Measurements from ENCODE around the gene DDX39B. TPM values are rescaled to one million over a fixed set of nuclear protein-coding genes. Genes with fewer than 3 reads are reported as not detected.

DDX39B gene
- total RNA-seq, 2 donors from 2014 or later, result 213 to 422 TPM

DNA sequence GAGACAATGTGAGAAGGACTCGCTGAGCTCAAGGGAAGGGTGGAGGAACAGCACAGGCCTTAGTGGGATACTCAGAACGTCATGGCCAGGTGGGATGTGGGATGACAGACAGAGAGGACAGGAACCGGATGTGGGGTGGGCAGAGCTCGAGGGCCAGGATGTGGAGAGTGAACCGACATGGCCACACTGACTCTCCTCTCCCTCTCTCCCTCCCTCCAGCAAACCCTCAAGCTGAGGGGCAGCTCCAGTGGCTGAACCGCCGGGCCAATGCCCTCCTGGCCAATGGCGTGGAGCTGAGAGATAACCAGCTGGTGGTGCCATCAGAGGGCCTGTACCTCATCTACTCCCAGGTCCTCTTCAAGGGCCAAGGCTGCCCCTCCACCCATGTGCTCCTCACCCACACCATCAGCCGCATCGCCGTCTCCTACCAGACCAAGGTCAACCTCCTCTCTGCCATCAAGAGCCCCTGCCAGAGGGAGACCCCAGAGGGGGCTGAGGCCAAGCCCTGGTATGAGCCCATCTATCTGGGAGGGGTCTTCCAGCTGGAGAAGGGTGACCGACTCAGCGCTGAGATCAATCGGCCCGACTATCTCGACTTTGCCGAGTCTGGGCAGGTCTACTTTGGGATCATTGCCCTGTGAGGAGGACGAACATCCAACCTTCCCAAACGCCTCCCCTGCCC is 35.2 kb upstream of the DDX39B start:
- Histone ChIP-seq H3K4me3 (peak overlapping the region; percentile 34), H3K9ac (ENCODE audit: low read depth in 2 of 2, low read length in 2 of 2) (peak overlapping the region in 1 of 2 donors; percentile 12), H3K9me3 (no peaks in the 10 kb centered on the region), H3K4me1 (peaks cover 4% of the 10 kb centered on the region), H3K36me3 (no peaks in the 10 kb centered on the region), H3K27me3 (no peaks in the 10 kb centered on the region), H3K27ac (no peak overlapping the region)
- intact Hi-C loops (cut with DNase I), result no loop called here
- TF ChIP-seq CTCF (IDR thresholded peaks at IDR 0.05), result no peak
- no peak for DNase-seq

- TF ChIP-seq CTCF (IDR thresholded peaks at IDR 0.05), result no peak
- peak overlapping the region; percentile 13 to 46 for H3K9ac ChIP-seq (ENCODE audit: low read depth in 2 of 2, low read length in 2 of 2)
- DNase-seq, result no peak
- no peaks in the 10 kb centered on the region for H3K36me3 ChIP-seq
- H3K4me1 ChIP-seq, result peaks cover 4% of the 10 kb centered on the region
- intact Hi-C loops (cut with DNase I), result no loop called here
- peak overlapping the region; percentile 34 for H3K27ac ChIP-seq
- no peaks in the 10 kb centered on the region for H3K27me3 ChIP-seq
- H3K4me3 ChIP-seq, result peak overlapping the region; percentile 34
- H3K9me3 ChIP-seq, result no peaks in the 10 kb centered on the region
Observed at GRCh38 chr6:31575952-31576685, 34.3 kb upstream of the DDX39B start.

GRCh38 chr6:31575335-31575901 is 33.6 kb upstream of the DDX39B start, which contains the start of gene TNF:
Gene TNF, plus strand, starts transcription at chr6:31575565. Its CDS starts 177 bp downstream, at chr6:31575742.
- no peak for TF ChIP-seq CTCF (IDR thresholded peaks at IDR 0.05)
- Histone ChIP-seq H3K36me3 (no peaks in the 10 kb centered on the region), H3K27ac (peak within 1 kb of the TSS; percentile 34), H3K27me3 (no peaks in the 10 kb centered on the region), H3K4me1 (peaks cover under 1% of the 10 kb centered on the region), H3K4me3 (peak within 1 kb of the TSS; percentile 34), H3K9me3 (no peaks in the 10 kb centered on the region), H3K9ac (ENCODE audit: low read depth in 2 of 2, low read length in 2 of 2) (peak within 1 kb of the TSS; percentile 13 to 46)
- intact Hi-C loops (cut with DNase I), result no loop called here
- peak; percentile 62 for DNase-seq

GRCh38 chr6:31574106-31575061 is 32.6 kb upstream of the DDX39B start:
- H3K27me3 ChIP-seq, result no peaks in the 10 kb centered on the region
- no peak overlapping the region for H3K4me3 ChIP-seq
- peak overlapping the region; percentile 1 for H3K27ac ChIP-seq
- H3K9ac ChIP-seq (ENCODE audit: low read depth in 2 of 2, low read length in 2 of 2), result no peak overlapping the region
- DNase-seq, result no peak
- intact Hi-C loops (cut with DNase I), result no loop called here
- H3K36me3 ChIP-seq, result no peaks in the 10 kb centered on the region
- TF ChIP-seq CTCF (IDR thresholded peaks at IDR 0.05), result no peak
- H3K9me3 ChIP-seq, result no peaks in the 10 kb centered on the region
- no peaks in the 10 kb centered on the region for H3K4me1 ChIP-seq
